ENCODE results near the gene MFNG. TPM values are rescaled to one million over a fixed set of nuclear protein-coding genes. Genes with fewer than 3 reads are reported as not detected.
A peak's percentile ranks its signal among the peaks of the same experiment; 100 is the strongest.

Gene MFNG
- total and polyA plus RNA-seq, 8 donors = 1.5 to 10.5 (median 4.4) TPM

DNA sequence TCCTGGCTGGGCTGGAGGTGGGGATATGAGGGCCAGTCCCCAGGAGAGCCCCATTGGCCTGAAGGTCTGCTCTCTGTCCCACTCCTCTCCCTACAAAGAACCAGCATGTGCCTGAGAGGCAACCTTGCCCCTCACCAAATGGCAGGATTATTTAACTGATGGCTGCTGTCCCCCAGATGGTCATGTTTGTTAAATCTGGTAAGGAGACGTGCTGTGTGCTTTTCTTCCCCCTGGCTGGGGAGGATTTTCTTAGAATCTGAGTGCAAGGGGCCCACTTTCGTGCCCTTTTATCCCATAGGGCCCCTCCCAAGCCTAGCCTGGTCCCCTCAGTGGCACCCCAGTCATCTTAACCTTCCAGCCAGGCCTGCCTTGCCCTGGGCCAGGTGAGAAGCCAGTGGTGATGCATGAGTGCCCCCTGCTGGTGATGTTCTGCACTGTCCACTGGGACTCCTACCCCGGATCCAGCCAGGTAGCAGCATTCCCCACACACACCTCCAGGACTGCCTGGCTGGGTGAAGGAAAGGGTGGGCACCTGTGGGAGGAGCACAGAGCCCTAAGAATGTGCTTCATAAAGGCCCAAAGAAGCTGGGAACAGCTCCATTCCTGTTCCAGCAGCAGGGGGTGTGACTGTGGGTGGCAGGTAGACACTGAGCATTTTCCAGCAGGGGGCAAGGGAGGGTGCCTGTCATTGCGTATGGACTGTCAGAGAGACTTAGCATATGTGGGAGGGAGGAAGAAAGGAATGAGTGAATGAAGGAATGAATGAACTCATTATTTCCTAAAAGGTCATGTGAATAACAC, 28.9 kb downstream of the MFNG start:
- WGBS, 2 donors = 40 to 47% methylated on average over 4 of the region's 4 CpGs
- Histone ChIP-seq H3K36me3 (no peaks in the 10 kb centered on the region), H3K4me3 (no peak overlapping the region), H3K4me1 (peaks cover 0 to 5% (median 0%) of the 10 kb centered on the region in 3 donors), H3K9me3 (no peaks in the 10 kb centered on the region), H3K27me3 (peaks cover 0 to 5% (median 0%) of the 10 kb centered on the region in 4 donors), H3K27ac (no peak overlapping the region)
- intact Hi-C loops (cut with DNase I) = loop anchor here (2.0 to 10.0 kb wide), 3 partner anchors 138 to 142 kb away; no protein-coding TSS in a partner anchor
- FAIRE-seq = no peak
- DNase-seq = peak; percentile 67 to 93 (median 88)
- ATAC-seq = peak; percentile 82 to 94 (median 92)
- TF ChIP-seq CTCF (IDR thresholded peaks at IDR 0.05) = peak; percentile 80 to 96 (median 86)

GRCh38 chr22:37456346-37456745, 29.8 kb downstream of the MFNG start:
- intact Hi-C loops (cut with DNase I) = loop anchor here (2.0 to 10.0 kb wide), 3 partner anchors 138 to 142 kb away; no protein-coding TSS in a partner anchor
- 48 to 57% methylated on average over 17 of the region's 17 CpGs for WGBS, 2 donors

GRCh38 chr22:37455896-37456295, 30.3 kb downstream of the MFNG start:
- ATAC-seq = no peak

More at GRCh38 chr22:37456346-37456745, 29.8 kb downstream of the MFNG start:
- no peaks in the 10 kb centered on the region for H3K9me3 ChIP-seq
- no peak for ATAC-seq
- no peak for DNase-seq
- peaks cover 0 to 5% (median 0%) of the 10 kb centered on the region in 4 donors for H3K27me3 ChIP-seq
- peaks cover 0 to 5% (median 0%) of the 10 kb centered on the region in 3 donors for H3K4me1 ChIP-seq
- no peak for FAIRE-seq
- TF ChIP-seq CTCF (IDR thresholded peaks at IDR 0.05) = no peak
- no peak overlapping the region for H3K4me3 ChIP-seq
- H3K36me3 ChIP-seq = no peaks in the 10 kb centered on the region
- H3K27ac ChIP-seq = no peak overlapping the region

DNA sequence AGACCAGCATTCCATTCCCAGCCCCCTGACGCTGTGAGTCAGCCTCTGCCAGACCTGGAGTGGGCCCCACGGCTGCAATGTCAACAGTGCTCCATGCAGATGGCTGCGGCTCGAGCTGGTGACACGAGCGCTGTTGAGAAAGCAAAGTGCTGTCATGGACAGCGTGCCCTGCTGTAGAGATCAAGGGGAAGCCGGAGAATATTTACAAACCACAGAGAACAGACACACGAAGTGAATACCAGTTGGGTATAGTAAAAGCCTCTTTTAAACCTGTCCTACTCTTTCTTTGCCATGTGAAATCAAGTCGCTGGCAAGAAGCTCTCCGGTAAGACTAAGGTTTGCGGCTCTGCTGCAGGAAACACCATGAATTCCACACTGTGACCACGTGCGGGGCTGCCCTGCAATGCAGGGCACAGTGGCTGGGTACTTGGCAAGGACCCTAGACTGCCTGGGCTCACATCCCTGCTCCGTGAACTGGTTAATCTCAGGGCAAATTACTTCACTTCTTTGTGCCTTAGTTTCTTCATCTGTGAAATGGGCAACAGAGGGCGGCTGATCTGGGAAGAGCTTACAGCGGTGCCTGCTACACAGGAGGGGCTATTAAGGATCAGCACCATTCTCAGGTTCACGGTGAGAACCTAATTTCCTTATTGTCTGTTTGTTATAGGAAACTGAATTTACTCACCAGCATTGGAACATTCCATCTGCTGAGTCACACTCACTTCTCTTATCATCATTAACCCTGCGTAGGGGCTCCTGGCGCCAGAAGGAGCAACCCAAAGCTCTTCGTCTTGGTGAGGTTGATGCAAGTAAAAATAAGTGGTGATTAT, 31.1 kb downstream of the MFNG start:
- no peak overlapping the region for H3K4me3 ChIP-seq
- peaks cover 0 to 4% (median 0%) of the 10 kb centered on the region in 4 donors for H3K27me3 ChIP-seq
- intact Hi-C loops (cut with DNase I) = loop anchor here in 1 of 3 donors (10.0 kb wide), 1 partner anchor 140 kb away; no protein-coding TSS in a partner anchor

More at GRCh38 chr22:37455896-37456295, 30.3 kb downstream of the MFNG start:
- DNase-seq (no peak), FAIRE-seq (no peak)
- TF ChIP-seq CTCF (IDR thresholded peaks at IDR 0.05) = no peak
- Histone ChIP-seq H3K9me3 (no peaks in the 10 kb centered on the region), H3K4me3 (no peak overlapping the region), H3K27ac (no peak overlapping the region), H3K4me1 (peaks cover 0 to 5% (median 0%) of the 10 kb centered on the region in 3 donors), H3K27me3 (peaks cover 0 to 5% (median 0%) of the 10 kb centered on the region in 4 donors), H3K36me3 (no peaks in the 10 kb centered on the region)
- 64 to 73% methylated on average over 14 of the region's 14 CpGs for WGBS, 2 donors
- intact Hi-C loops (cut with DNase I) = loop anchor here (2.0 to 10.0 kb wide), 3 partner anchors 137 to 141 kb away; no protein-coding TSS in a partner anchor

More for the DNA sequence above, 31.1 kb downstream of the MFNG start:
- no peak for DNase-seq
- WGBS, 2 donors = 17 to 18% methylated on average over 21 of the region's 21 CpGs
- Histone ChIP-seq H3K27ac (peak overlapping the region in 1 of 4 donors; percentile 15), H3K9me3 (no peaks in the 10 kb centered on the region), H3K4me1 (peaks cover 0 to 5% (median 0%) of the 10 kb centered on the region in 3 donors), H3K36me3 (no peaks in the 10 kb centered on the region)
- TF ChIP-seq CTCF (IDR thresholded peaks at IDR 0.05) = no peak
- ATAC-seq = peak in 3 of 4 donors; percentile 59 to 78 (median 68)
- FAIRE-seq = no peak

Measured in pancreas (tissue), 10 donors.